Non-pigmented ciliary epithelial cell (primary cell): Measurements from ENCODE around the gene GPN1.
"Not testable (repeated sequence)": the region's sequence is repeated elsewhere in the genome, so short reads cannot be mapped to it uniquely, and the experiment has no call there.

Source experiments
- DNase-seq: peaks from one replicate; pipeline ENCODE4 v3.0.0-alpha.2; 2010; ENCODE audit warnings: low read depth

GPN1 gene

DNA sequence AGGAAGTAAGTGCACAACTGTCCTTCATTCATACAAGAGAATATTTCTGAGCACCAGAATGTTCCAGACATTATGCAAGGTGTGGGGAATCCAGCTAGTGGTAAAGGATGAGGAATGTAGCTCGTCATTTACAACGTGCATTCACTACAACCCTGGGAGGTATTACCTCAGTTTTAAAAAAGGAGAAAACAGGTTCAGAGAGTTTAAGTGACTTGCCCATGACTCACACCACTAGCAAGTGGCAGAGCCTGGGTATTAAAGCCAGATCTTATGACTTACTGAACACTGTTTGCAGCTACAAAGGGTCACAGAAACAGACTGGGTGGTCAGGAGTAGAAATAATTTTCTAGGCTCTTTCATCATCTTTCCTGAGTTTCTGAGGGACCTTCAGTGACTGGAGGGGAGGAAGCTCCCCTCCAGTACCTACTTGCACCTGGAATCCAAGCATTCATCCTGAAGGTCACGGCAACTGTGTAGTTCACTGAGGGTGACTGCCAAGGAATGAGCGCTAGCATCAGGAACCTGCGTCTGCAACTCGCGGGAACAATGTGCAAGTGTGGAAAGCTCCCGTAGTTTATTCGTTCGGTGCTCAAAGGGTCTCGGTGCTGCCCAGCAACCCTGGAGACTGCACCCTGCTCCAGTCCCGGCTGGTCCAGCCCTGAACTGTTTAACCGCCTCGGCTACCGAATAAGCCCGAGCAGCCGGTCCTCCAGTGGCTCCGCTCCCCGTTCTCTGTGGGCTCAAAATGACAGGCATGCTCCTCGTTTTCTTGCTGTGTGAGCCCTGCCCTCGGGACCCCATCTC lies 685 bp upstream of the GPN1 start:
- peak; percentile 94 for DNase-seq

DNA sequence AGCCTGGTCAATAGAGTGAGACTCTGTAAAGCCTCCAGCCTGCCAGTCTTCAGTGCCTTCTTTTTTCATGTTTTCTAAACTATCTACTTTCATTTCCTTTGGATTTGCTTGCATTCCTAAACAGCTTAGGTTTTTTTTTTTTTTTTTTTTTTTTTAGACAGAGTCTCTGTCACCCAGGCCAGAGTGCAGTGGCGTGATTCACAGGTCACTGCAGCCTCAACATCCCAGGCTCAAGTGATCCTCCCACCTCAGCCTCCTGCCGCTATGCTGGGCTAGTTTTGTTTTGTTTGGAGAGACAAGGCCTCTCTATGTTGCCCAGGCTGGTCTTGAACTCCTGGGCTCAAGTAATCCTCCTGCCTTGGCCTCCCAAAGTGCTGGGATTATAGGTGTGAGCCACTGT lies 1.4 kb downstream of the GPN1 start:
- not testable (repeated sequence) for DNase-seq

DNA sequence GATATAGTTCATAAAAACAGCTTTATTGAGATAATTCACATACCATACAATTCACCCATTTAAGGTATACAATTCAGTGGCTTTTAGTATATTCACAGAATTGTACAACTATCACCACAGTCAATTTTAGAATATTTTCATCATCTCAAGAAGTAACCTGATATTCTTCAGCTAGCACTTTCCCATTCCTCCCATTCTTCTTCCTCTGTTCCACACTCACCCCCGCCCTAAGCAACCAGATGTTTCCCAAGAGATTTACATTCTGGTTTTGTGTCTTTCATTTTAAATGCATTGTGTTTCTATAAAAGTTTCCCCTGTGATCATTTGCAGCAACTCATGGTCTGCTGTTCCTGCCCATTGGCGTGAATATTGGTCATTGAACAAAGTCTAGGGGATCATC lies 5.4 kb downstream of the GPN1 start:
- no peak for DNase-seq

DNA sequence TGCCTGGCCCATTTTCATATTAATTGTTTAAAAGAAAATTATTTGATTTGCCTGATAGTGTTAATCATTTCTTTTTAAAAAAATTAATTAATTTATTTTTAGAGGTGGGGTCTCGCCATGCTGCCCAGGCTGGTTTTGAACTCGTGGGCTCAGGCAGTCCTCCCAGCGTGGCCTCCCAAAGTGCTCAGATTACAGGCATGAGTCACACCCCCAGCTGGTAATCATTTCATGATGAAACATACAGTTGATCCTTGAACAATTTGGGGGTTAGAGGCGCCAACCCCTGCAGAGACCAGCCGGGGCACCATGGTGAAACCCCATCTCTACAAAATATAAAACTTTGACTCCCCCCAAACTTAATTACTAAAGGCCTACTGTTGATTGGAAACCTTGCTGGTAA lies 7.9 kb downstream of the GPN1 start:
- DNase-seq: no peak

DNA sequence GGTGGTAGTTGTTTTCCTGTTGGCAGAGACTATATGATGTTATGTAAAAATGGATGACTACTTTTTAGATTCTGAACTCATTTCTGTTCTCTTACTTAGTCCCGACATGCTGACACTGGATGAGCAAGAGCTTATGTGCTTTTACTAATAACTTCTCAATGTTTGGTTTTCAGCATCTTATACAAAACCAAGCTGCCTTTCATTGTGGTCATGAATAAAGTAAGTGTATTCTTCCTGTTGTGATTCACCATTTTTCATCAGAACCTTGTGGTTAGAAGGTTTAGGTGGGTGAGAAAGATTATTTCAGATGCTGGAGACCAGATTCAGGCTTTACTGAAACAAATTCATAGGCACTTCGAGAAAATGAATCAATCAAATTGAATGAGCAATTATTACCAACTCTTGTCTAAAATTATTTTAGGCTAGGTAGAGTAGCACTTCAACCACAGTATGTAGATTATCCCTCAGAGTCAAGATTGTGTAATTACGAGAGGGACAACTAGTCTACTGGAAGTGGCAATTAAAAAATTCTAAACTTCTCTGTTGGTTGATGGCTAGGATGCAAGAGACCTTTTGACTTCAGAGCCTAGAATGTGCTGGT lies 9.3 kb downstream of the GPN1 start:
- DNase-seq: peak; percentile 90

DNA sequence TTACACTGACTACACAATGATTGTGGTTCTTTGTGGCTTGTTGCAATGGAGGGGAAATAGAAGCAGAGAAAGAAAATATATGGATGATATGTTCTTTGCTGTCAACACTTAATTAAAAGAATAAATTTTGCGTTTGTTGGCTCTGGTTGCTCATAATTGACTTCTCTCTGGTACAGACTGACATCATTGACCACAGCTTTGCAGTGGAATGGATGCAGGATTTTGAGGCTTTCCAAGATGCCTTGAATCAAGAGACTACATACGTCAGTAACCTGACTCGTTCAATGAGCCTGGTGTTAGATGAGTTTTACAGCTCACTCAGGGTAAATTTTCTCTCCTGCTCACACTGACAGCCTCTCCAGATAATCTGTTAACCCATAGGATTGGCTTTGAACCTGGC lies 9.9 kb downstream of the GPN1 start:
- DNase-seq: peak; percentile 94

DNA sequence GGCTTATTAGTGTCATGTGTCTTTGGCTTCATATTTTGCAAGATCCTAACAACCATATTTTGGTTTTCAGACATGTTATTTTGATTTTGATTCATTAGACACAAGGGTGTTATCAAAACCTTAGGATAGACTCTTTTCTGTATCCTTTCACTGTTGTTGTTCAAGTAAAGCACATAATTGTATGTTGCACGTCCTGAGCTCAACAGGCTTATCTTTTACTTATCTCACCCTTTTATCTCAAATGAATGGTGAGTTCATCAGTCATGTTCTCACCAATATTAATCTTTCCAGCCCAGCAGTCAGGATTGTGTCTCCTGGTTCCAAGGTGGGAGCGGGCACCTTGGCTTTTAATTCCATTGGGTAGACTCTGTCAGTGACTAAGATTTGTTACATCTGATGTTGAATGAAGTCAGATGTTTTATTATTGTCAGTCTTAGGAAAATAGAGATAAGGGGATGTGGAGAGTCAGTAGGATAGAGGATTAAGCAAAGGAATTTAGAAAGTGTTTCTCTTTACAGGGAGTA lies 11.9 kb downstream of the GPN1 start:
- no peak for DNase-seq

DNA sequence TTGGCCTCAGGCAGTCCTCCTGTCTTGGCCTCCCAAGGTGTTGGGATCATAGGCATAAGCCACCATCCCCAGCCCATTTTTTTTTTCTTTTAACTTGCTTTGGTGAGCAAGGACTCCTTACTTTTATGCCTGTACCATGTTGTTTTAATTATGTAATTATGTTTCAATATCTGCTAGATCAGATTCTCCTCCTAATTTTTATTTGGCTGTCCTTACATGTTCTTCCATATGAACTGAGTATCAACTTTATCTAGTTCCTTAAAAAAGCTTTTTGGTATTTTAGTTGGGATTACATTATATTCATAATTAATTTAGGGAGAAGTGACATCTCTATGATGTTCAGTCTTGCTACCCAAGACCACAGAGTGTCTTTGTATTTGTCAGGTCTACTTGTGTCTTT lies 16.3 kb downstream of the GPN1 start:
- DNase-seq: no peak

DNA sequence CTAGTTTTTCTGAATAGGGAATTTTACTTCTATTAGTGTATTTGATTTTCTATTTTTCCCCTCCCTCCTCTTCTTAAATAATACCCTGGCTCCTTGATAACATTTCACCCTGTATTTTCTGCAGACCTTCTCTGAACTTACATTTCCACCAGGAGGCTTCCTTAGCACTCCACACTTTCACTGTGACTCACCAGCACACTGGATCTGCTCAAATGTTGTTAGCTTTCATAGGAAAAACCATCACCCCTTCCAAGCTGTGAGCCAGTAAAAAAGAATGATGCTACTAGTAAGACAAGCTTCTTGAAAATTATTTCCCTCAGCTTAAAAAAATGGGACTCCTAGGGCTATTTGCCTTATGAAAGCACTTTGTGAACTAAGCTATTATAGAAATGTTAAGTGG lies 18.4 kb downstream of the GPN1 start:
- DNase-seq: no peak

DNA sequence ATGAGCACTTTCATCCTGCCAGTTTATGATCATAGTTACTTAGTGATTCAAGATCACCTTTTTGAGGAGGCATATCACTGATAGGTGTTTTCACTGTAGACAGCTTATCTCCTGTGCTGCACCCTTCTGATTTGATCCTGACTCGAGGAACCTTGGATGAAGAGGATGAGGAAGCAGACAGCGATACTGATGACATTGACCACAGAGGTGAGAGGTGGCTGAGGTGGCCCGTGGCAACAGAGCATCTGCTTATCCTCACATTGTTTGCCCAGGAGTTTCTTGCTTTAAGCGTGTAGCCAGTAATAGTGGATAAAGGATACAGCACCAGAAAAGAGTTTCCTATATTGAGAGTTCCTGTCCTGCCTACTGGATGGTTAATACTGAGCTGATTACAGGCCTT lies 18.9 kb downstream of the GPN1 start:
- no peak for DNase-seq

DNA sequence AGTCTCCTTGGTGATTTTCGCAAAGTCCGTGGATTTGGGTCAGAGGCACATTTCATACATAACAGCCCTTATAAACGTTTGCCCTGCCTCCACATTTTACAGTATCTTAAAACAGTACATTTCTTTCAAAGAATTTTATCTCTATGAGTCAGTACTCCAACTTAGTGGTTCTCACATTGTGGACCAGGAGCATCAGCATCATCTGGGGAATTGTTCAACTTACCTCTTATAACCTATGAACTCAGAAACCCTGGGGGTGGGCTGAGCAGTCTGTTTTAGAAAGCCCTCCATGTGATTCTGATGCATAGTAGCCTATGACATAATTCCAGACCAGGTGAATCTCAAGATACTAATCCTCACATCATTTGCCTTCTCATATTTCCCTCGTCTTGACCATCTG lies 22.2 kb downstream of the GPN1 start:
- no peak for DNase-seq

DNA sequence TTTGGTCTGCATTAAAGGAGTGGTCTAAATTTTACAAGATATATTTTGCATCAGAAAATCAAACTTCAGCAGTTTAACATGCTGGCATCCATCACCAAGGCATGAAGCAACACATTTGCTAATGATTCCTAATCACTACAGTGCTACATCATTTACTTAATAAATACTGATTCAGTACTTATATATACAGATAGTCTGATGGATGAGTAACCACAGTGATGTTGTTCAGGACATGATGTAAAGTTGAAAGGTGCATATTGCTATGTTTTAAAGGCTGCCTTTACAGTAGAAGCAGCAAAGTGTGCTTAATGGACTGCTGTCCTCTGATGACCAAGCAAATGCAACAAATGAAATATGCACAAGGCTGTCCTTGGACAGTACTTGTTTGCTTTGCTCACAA lies 23.5 kb downstream of the GPN1 start:
- DNase-seq: no peak

DNA sequence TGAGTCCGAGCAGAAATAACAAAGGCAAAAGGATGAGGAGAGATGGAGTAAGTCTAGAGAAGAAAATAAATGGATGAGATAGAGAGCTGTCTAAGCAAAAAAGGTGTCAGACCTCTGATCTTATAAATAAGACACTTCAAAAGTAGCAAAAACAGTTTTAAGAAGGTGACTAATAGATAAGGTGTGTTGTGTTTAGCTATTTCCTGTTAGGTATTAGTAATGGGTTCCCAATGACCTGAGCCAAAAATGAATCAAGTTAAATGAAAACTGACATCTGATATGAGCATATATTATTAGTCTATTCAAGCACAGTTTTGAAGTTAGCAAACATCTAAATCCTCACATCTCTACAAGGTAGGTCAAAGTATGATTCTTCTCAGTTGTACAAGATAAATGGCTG lies 23.9 kb downstream of the GPN1 start:
- DNase-seq: no peak

DNA sequence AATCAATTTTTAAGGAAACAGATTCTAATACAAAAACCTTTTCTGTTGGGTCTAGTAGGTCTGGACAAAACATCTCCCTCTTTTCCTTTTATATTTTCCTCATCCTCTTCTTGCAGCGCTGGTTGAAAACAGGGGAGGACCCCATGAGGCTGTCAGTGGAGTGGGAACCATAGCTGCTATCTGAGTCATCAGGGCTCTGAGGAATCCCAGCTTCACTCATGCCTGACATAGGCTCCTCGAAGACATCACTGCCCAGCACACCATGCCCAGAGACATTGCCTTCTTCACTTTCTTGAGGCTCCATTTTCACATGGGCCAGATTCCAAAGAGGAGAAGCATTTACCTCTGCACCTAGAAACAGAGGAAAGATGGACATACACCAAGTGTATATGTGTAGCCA lies 24.5 kb downstream of the GPN1 start:
- no peak for DNase-seq

DNA sequence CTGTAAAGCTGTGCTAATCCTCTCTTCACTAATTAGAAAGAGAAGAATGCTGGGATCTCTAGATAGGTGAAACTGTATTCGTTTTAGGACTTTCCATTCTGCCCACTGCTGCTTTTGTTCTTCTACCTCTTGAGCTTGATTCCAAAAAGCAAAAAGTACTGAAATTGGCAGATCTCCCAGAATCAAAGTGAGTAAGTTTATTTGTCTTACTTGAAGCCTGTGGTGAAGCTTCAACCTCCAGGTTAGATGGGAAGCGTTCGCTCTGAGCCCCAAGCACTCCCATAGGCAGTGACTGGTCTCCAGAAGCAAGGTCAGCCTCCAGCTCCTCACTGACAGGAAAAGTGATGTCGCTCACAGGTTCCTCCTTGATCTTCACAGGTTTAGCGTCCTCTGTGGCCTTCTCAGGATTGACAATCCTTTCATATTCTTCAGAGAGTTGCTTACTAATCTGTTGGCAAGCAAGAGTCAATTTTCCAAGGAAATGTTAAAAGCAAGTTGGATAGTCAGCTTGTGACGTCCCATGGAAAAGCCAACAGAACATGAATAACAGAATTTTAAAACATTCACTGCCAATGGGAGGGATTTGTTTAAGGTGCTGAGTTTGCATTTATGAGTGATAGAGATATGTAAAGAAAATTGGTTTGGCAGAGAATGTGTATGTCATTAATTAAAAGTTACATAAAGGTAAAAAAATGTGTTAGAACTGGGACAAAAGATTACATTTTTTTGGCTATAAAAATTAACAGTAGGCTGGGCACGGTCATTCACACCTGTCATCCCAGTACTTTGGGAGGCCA lies 26.5 kb downstream of the GPN1 start:
- DNase-seq: peak; percentile 67

DNA sequence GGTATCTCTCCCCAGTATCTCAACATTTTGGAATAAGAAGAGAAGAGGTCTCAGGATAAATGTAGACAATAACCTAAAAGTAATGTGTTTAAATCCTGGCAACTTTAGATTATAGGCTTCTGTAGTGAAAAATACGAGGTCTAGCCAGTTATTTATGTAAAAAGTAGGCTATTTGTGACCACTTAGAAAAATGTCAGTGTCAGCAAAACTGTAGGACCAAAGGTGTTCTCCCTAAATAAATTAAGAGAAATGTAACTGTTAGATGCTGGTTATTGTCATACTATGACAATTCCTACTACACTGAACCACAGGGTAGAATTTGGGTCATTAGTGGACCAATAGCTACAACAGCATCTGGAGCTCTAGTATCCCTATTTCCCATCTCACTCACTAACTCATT lies 32.5 kb downstream of the GPN1 start:
- DNase-seq: no peak

DNA sequence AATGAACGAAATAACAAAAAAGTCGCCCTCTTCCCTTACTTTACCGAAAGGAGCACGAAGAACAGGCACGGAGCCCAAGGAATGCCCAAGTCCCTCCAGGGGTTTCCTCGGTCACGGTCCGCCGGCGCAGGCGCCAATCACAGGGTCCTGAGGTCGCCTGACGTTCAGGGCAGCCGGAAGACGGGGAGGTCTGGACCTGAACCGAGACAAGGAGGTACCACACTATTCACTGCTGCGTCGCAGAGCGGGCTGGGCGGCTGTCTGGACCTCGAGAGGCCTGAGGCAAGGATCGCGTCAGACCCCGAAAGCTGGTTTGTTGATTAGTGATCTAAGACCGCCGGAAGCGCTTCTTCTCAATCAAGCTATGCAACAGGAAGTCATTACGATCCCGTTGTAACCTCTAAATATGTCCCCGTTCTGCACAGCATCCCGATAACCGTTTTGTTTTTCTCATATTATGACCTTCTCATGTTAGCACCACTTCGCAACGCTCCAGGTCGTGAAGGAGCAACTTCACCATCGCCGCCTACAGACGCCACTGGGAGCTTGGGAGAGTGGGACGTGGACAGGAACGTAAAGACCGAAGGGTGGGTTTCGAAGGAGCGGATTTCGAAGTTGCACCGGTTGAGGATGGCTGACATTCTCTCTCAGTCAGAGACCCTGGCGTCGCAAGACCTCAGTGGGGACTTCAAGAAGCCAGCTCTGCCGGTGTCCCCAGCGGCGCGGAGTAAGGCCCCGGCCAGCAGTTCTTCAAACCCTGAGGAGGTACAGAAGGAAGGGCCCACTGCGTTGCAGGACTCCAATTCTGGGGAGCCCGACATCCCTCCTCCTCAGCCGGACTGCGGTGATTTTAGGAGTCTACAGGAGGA lies 34.7 kb downstream of the GPN1 start, which contains the start of the genes SLC4A1AP and SUPT7L:
TSS of gene SLC4A1AP (plus strand) at position 605 of the 869 bp plus-strand sequence. CDS start at position 631, 26 bp downstream.
TSS of gene SUPT7L (minus strand) at position 330 of the 869 bp plus-strand sequence. CDS start 1,422 bp downstream, outside the sequence.
- DNase-seq: no peak

DNA sequence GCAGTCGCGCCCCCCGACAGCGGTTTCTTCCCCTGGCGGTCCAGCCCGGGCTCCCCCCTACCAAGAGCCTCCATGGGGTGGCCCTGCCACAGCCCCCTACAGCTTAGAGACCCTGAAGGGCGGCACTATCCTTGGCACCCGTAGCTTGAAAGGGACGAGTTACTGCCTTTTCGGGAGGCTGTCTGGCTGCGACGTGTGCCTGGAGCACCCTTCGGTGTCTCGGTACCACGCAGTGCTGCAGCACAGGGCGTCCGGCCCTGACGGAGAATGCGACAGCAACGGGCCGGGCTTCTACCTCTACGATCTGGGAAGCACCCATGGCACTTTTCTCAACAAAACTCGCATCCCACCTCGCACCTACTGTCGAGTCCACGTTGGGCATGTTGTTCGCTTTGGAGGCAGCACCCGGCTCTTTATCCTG lies 35.3 kb downstream of the GPN1 start:
- DNase-seq: no peak

DNA sequence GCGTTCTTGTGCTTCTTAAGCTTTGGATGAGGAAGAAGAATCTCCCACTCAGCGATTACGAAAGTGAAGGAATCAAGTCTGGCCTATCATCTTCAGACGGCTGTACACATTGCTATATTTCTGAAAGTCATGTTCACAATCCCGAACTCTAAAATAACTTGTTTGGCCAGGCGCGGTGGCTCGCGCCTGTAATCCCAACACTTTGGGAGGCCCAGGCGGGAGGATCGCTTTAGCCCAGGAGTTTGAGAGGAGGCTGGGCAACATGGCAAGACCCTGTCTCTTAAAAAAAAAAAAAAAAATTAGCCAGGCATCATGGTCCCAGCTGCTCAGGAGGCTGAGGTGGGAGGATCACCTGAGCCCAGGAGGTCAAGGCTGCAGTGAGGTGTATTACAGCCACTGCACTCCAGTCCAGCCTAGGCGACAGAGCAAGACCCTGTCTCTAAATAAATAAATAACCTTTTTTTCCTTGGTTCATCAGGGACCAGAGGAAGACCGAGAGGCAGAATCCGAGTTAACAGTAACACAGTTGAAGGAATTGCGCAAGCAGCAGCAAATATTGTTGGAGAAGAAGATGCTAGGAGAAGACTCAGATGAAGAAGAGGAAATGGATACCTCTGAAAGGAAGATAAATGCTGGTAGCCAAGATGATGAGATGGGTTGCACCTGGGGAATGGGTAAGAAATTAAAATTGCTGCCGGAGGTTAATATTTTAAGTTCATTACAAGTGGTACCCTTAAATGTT lies 35.9 kb downstream of the GPN1 start:
- no peak for DNase-seq

DNA sequence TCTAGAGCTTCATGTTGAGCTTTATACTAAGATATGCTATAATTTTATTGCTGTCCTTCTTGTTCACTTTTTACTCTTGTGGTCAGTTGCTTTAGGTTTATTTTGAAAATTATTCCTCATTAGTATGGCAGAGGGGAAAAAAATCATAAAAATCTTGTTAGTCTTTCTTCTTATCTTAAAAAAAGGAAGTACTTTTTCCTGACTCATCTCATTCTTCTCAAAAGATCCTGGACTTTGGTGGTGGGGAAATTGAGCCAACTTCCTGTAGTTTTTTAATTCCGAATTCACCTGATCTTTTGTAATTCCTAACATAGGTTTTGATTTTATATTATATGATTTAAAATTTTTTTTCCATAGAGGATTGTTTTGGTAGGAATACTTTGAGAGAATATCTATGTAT lies 38.6 kb downstream of the GPN1 start:
- no peak for DNase-seq

DNA sequence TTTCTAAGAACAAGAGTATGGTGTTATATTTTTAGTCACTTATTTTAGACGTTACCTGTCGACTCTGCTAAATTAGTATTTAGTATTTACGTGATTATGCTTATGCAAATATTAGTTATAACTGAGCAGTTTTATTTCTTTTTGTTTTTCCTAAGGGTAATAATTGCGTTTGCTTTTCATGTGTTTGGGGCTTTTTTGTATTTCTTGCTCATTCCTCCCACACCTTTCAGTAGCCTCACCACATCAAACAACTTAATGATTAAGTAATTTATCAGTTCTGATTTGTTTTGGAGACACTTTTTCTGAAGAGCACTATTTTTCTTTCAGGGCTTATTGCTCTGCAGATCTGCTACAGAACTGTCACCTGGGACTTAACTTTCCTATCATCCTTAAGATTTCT lies 42.4 kb downstream of the GPN1 start:
- DNase-seq: no peak
